Liver (tissue), 9 donors: ENCODE results near the gene MAPK6. TPM values are rescaled to one million over a fixed set of nuclear protein-coding genes. Genes with fewer than 3 reads are reported as not detected.
A peak's percentile ranks its signal among the peaks of the same experiment; 100 is the strongest.

Experiments used
- DNase-seq: peaks from one replicate; pipeline ENCODE4 v3.0.0-alpha.2; 2017; ENCODE audit warnings: low spot score
- H3K27ac ChIP-seq, 2 donors: one replicate each; pipeline ENCODE4 v1.7.0; 2013; ENCODE audit warnings: inconsistent platforms in 2 of 2, low read length in 2 of 2, control low read depth in 1 of 2, low read depth in 1 of 2, mild to moderate bottlenecking in 1 of 2
- H3K27me3 ChIP-seq, 4 donors: one replicate each; pipeline versions ENCODE4 v1.6.1 to v1.7.0; 2013; ENCODE audit warnings: low read length in 3 of 4, inconsistent platforms in 1 of 4, mild to moderate bottlenecking in 1 of 4, moderate library complexity in 1 of 4; ENCODE audit not compliant: control insufficient read depth in 4 of 4, insufficient read depth in 4 of 4
- H3K36me3 ChIP-seq, 4 donors: one replicate each; pipeline versions ENCODE4 v1.6.1 to v1.7.0; 2013; ENCODE audit warnings: low read length in 3 of 4, mild to moderate bottlenecking in 3 of 4, low read depth in 1 of 4, moderate library complexity in 1 of 4; ENCODE audit not compliant: control insufficient read depth in 4 of 4, insufficient read depth in 3 of 4
- H3K4me1 ChIP-seq, 4 donors: one replicate each; pipeline versions ENCODE4 v1.6.1 to v1.7.0; 2013; ENCODE audit warnings: low read length in 3 of 4, mild to moderate bottlenecking in 3 of 4, moderate library complexity in 1 of 4; ENCODE audit not compliant: control insufficient read depth in 4 of 4, insufficient read depth in 4 of 4
- H3K4me3 ChIP-seq, 3 donors: one replicate each; pipeline versions ENCODE4 v1.6.1 to v1.7.0; 2013; ENCODE audit warnings: low read length in 3 of 3, control low read depth in 1 of 3, low read depth in 1 of 3, mild to moderate bottlenecking in 1 of 3
- H3K9ac ChIP-seq, 2 donors: one replicate each; pipeline ENCODE4 v1.7.0; 2013; ENCODE audit warnings: low read length in 2 of 2, mild to moderate bottlenecking in 2 of 2, moderate library complexity in 2 of 2, control low read depth in 1 of 2, low read depth in 1 of 2
- H3K9me3 ChIP-seq, 4 donors: one replicate each; pipeline versions ENCODE4 v1.6.1 to v1.7.0; 2013; ENCODE audit warnings: low read length in 3 of 4; ENCODE audit not compliant: control insufficient read depth in 4 of 4
- ATF3 ChIP-seq: IDR thresholded peaks from 2 replicates; pipeline ENCODE4 v1.6.1; 2016; ENCODE audit warnings: antibody characterized with exemption
- CTCF ChIP-seq: fragments of 150-350 bp; IDR thresholded peaks from 2 replicates; pipeline ENCODE4 v1.5.1; 2017; ENCODE audit warnings: improper control_type of control experiment, low read depth, low read length; ENCODE audit not compliant: missing input control
- EGR1 ChIP-seq, 2 donors: IDR thresholded peaks; 2 replicates each; pipeline ENCODE4 v1.6.1; 2016 to 2018; ENCODE audit warnings: antibody characterized with exemption in 2 of 2, low read depth in 2 of 2
- FOXA1 ChIP-seq: IDR thresholded peaks from 2 replicates; pipeline ENCODE4 v1.6.1; 2016; ENCODE audit warnings: antibody characterized with exemption
- FOXA2 ChIP-seq: IDR thresholded peaks from 2 replicates; pipeline ENCODE4 v1.6.1; 2016; ENCODE audit warnings: antibody characterized with exemption
- GABPA ChIP-seq, 2 donors: IDR thresholded peaks in 1 of 2; conservative IDR thresholded peaks in 1 of 2; 2 replicates each; pipeline ENCODE4 v1.6.1; 2016; ENCODE audit warnings: antibody characterized with exemption in 2 of 2, mild to moderate bottlenecking in 1 of 2, moderate library complexity in 1 of 2
- HNF4A ChIP-seq, 2 donors: conservative IDR thresholded peaks; 2 replicates each; pipeline ENCODE4 v1.6.1; 2016; ENCODE audit warnings: antibody characterized with exemption in 2 of 2, mild to moderate bottlenecking in 2 of 2
- HNF4G ChIP-seq: IDR thresholded peaks from 2 replicates; pipeline ENCODE4 v1.6.1; 2016; ENCODE audit warnings: antibody characterized with exemption
- NR2F2 ChIP-seq: IDR thresholded peaks from 2 replicates; pipeline ENCODE4 v1.6.1; 2016; ENCODE audit warnings: antibody characterized with exemption
- RAD21 ChIP-seq, 2 donors: IDR thresholded peaks; 2 replicates each; pipeline ENCODE4 v1.6.1; 2016; ENCODE audit warnings: antibody characterized with exemption in 2 of 2, mild to moderate bottlenecking in 2 of 2
- RXRA ChIP-seq, 2 donors: IDR thresholded peaks; 2 replicates each; pipeline ENCODE4 v1.6.1; 2017 to 2018; ENCODE audit warnings: antibody characterized with exemption in 2 of 2, mild to moderate bottlenecking in 1 of 2
- SP1 ChIP-seq: IDR thresholded peaks from 2 replicates; pipeline ENCODE4 v1.6.1; 2018; ENCODE audit warnings: antibody characterized with exemption, mild to moderate bottlenecking
- TAF1 ChIP-seq: conservative IDR thresholded peaks from 2 replicates; pipeline ENCODE4 v1.6.1; 2016; ENCODE audit warnings: antibody characterized with exemption, mild to moderate bottlenecking
- WGBS: extraction: QIAGEN DNeasy Blood & Tissue Kit; methylation state at CpG from one replicate; pipeline ENCODE4 v1.1.7; 2013; 5-methylcytosine and 5-hydroxymethylcytosine counted together
- polyA plus RNA-seq, 2 donors: library from polyadenylated mRNA; stranded (reverse) in 1 of 2; unstranded in 1 of 2; fragments of 200-250 nt in 1 of 2; fragments of >200 nt in 1 of 2; fragmentation: Nextera tagmentation in 1 of 2; extraction: Ambion mirVana in 1 of 2; gene quantifications; one replicate each; pipeline versions ENCODE4 v1.2.1 to v1.2.3, GENCODE V29; 2013 to 2015
- total RNA-seq, 2 donors: library from RNA; depleted of rRNA; stranded (reverse); fragments of >200 nt; gene quantifications; one replicate each; pipeline ENCODE4 v1.2.3, GENCODE V29; 2014
- TF ChIP-seq, protein P1 (sequence below): IDR thresholded peaks from 2 replicates; pipeline ENCODE4 v1.6.1; 2016; ENCODE audit warnings: antibody characterized with exemption
- TF ChIP-seq, protein P2 (sequence below): IDR thresholded peaks from 2 replicates; pipeline ENCODE4 v1.6.1; 2016; ENCODE audit warnings: antibody characterized with exemption, mild to moderate bottlenecking
- donor health status: healthy.
- donor health status: healthy.
- donor health status: healthy.
- donor health status: healthy.
- donor health status: healthy.

Gene MAPK6
- total and polyA plus RNA-seq, 4 donors = 9.7 to 47.8 (median 32.1) TPM

DNA sequence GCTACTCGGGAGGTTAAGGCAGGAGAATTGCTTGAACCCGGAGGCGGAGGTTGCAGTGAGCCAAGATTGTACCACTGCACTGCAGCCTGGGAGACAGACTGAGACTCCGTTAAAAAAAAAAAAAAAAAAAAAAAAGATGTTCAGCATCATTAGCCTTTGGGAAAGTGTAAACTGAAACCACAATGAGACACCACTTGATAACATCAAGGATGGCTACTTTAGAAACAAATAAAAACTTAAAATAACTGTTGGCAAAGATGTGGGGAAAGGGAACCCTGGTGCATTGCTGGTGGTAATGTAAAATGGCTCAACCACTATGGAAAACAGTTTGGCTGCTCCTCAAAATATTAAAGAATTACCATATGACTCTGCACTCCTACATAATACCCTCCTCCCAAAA is 49.3 kb upstream of the MAPK6 start (continued):
- TF ChIP-seq CTCF = no peak
- TF ChIP-seq FOXA1 = no peak
- TF ChIP-seq FOXA2 = no peak
- no peak for TF ChIP-seq TAF1

DNA sequence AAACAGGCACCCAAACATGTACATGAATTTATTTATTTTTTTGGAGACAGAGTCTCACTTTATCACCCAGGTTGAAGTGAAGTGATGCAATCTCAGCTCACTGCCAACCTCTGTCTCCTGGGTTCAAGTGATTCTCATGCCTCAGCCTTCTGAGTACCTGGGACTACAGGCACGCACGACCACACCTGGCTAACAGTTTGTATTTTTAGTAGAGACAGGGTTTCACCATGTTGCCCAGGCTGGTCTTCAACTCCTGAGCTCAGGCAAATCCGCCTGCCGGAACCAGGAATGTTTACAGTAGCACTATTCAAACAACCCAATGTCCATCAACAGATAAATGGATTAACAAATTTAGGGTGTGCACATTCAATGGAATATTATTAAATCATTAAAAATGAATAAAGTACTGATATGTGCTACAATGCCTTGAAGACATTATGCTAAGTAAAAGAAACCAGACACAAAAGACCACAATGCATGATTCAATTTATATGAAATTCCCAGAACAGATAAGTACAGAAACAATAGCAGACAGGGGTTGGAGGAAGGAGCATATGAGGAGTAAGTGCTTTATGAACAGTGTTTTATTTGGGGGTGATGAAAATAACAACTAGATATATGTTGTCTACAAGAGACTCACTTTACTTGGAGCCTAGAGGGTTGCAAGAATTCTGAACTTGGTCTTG is 48.7 kb upstream of the MAPK6 start:
- 22% methylated on average over 4 of the region's 4 CpGs for WGBS
- Histone ChIP-seq H3K4me1 (peaks cover 7 to 16% (median 15%) of the 10 kb centered on the region in 4 donors), H3K27me3 (no peaks in the 10 kb centered on the region), H3K27ac (no peak overlapping the region), H3K4me3 (peak overlapping the region in 2 of 3 donors; percentile 71 to 82), H3K36me3 (peaks cover 0 to 4% (median 0%) of the 10 kb centered on the region in 4 donors), H3K9me3 (no peaks in the 10 kb centered on the region), H3K9ac (peak overlapping the region in 1 of 2 donors; percentile 42)
- DNase-seq = no peak
- TF ChIP-seq EGR1 (IDR thresholded peaks at IDR 0.05; ENCODE audit: low read depth in 2 of 2) (no peak), GABPA (IDR thresholded peaks at IDR 0.05 in 1 of 2, conservative IDR thresholded peaks at IDR 0.05 in 1 of 2) (no peak), RXRA (IDR thresholded peaks at IDR 0.05) (no peak), TAF1 (no peak), FOXA2 (peak; percentile 45), ATF3 (no peak), RAD21 (IDR thresholded peaks at IDR 0.05) (peak; percentile 5 to 32), HNF4G (no peak), CTCF (no peak), NR2F2 (no peak), HNF4A (conservative IDR thresholded peaks at IDR 0.05) (peak in 1 of 2 donors; percentile 22), SP1 (peak; percentile 18)
- TF ChIP-seq, protein P1, sequence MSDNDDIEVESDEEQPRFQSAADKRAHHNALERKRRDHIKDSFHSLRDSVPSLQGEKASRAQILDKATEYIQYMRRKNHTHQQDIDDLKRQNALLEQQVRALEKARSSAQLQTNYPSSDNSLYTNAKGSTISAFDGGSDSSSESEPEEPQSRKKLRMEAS = no peak
- TF ChIP-seq, protein P2, sequence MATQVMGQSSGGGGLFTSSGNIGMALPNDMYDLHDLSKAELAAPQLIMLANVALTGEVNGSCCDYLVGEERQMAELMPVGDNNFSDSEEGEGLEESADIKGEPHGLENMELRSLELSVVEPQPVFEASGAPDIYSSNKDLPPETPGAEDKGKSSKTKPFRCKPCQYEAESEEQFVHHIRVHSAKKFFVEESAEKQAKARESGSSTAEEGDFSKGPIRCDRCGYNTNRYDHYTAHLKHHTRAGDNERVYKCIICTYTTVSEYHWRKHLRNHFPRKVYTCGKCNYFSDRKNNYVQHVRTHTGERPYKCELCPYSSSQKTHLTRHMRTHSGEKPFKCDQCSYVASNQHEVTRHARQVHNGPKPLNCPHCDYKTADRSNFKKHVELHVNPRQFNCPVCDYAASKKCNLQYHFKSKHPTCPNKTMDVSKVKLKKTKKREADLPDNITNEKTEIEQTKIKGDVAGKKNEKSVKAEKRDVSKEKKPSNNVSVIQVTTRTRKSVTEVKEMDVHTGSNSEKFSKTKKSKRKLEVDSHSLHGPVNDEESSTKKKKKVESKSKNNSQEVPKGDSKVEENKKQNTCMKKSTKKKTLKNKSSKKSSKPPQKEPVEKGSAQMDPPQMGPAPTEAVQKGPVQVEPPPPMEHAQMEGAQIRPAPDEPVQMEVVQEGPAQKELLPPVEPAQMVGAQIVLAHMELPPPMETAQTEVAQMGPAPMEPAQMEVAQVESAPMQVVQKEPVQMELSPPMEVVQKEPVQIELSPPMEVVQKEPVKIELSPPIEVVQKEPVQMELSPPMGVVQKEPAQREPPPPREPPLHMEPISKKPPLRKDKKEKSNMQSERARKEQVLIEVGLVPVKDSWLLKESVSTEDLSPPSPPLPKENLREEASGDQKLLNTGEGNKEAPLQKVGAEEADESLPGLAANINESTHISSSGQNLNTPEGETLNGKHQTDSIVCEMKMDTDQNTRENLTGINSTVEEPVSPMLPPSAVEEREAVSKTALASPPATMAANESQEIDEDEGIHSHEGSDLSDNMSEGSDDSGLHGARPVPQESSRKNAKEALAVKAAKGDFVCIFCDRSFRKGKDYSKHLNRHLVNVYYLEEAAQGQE = no peak
